ENCODE results near the gene PCDHB15.
"Not testable (repeated sequence)": the region's sequence is repeated elsewhere in the genome, so short reads cannot be mapped to it uniquely, and the experiment has no call there.

The PCDHB15 gene

DNA sequence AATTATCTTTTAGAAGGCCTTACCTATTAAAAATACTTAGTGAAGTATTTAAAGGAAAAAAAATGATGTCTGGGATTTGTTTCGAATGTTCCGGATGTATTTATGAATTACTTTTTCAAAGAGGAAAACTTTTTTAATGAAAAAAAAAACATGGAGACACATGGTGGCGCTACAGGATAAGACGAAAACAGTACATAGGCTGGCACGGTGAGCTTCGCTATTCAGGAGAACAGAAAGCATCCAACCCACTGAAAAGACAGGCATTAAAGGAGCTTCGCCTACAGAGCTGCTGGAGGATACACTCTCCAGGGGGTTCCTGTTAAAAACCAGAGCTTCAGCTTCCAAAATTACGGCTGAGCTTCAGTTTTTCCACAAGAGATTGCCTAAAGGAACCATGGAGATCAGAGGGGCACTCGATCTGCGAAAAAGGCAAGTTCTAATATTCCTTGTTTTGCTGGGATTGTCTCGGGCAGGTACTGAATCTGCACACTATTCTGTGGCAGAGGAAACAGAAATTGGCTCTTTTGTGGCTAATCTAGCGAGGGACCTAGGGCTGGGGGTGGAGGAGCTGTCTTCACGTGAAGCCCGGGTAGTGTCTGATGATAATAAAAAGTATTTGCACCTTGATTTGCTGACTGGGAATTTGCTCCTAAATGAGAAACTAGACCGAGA, 21.9 kb upstream of the PCDHB15 start, which contains the start of gene PCDHB14:
TSS of gene PCDHB14 (plus strand) at position 232 of the 672 bp plus-strand sequence. CDS start at position 395, 163 bp downstream.
- TF ChIP-seq POLR2AphosphoS5 (IDR thresholded peaks at IDR 0.05; ENCODE audit: low read depth) = no peak
- TF ChIP-seq SPI1 (IDR thresholded peaks at IDR 0.05; ENCODE audit: borderline replicate concordance, low read depth) = no peak
- TF ChIP-seq, protein P1, sequence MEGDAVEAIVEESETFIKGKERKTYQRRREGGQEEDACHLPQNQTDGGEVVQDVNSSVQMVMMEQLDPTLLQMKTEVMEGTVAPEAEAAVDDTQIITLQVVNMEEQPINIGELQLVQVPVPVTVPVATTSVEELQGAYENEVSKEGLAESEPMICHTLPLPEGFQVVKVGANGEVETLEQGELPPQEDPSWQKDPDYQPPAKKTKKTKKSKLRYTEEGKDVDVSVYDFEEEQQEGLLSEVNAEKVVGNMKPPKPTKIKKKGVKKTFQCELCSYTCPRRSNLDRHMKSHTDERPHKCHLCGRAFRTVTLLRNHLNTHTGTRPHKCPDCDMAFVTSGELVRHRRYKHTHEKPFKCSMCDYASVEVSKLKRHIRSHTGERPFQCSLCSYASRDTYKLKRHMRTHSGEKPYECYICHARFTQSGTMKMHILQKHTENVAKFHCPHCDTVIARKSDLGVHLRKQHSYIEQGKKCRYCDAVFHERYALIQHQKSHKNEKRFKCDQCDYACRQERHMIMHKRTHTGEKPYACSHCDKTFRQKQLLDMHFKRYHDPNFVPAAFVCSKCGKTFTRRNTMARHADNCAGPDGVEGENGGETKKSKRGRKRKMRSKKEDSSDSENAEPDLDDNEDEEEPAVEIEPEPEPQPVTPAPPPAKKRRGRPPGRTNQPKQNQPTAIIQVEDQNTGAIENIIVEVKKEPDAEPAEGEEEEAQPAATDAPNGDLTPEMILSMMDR (IDR thresholded peaks at IDR 0.05; ENCODE audit: insufficient read depth, low read length) = no peak
- no peak for TF ChIP-seq GABPA (IDR thresholded peaks at IDR 0.05; ENCODE audit: low read depth)
- TF ChIP-seq, protein P2, sequence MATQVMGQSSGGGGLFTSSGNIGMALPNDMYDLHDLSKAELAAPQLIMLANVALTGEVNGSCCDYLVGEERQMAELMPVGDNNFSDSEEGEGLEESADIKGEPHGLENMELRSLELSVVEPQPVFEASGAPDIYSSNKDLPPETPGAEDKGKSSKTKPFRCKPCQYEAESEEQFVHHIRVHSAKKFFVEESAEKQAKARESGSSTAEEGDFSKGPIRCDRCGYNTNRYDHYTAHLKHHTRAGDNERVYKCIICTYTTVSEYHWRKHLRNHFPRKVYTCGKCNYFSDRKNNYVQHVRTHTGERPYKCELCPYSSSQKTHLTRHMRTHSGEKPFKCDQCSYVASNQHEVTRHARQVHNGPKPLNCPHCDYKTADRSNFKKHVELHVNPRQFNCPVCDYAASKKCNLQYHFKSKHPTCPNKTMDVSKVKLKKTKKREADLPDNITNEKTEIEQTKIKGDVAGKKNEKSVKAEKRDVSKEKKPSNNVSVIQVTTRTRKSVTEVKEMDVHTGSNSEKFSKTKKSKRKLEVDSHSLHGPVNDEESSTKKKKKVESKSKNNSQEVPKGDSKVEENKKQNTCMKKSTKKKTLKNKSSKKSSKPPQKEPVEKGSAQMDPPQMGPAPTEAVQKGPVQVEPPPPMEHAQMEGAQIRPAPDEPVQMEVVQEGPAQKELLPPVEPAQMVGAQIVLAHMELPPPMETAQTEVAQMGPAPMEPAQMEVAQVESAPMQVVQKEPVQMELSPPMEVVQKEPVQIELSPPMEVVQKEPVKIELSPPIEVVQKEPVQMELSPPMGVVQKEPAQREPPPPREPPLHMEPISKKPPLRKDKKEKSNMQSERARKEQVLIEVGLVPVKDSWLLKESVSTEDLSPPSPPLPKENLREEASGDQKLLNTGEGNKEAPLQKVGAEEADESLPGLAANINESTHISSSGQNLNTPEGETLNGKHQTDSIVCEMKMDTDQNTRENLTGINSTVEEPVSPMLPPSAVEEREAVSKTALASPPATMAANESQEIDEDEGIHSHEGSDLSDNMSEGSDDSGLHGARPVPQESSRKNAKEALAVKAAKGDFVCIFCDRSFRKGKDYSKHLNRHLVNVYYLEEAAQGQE (IDR thresholded peaks at IDR 0.05; ENCODE audit: insufficient replicate concordance, low read depth) = no peak
- DNase-seq (ENCODE audit: low read depth in 1 of 2, low spot score in 1 of 2) = no peak
- peaks cover 2% of the 10 kb centered on the region for H3K27me3 ChIP-seq (ENCODE audit: insufficient read depth, poor library complexity, severe bottlenecking)
- H3K4me3 ChIP-seq (replicated peaks; ENCODE audit: insufficient read depth, low read length) = no peak within 1 kb of the TSS
- H3K27ac ChIP-seq (replicated peaks) = no peak within 1 kb of the TSS

DNA sequence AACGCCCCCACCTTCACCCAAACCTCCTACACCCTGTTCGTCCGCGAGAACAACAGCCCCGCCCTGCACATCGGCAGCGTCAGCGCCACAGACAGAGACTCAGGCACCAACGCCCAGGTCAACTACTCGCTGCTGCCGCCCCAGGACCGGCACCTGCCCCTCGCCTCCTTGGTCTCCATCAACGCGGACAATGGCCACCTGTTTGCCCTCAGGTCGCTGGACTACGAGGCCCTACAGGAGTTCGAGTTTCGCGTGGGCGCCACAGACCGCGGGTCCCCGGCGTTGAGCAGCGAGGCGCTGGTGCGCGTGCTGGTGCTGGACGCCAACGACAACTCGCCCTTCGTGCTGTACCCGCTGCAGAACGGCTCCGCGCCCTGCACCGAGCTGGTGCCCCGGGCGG, 20.4 kb upstream of the PCDHB15 start:
- not testable (repeated sequence) for H3K27me3 ChIP-seq (ENCODE audit: insufficient read depth, poor library complexity, severe bottlenecking); H3K27ac ChIP-seq (replicated peaks); DNase-seq (ENCODE audit: low read depth in 1 of 2, low spot score in 1 of 2); H3K4me3 ChIP-seq (replicated peaks; ENCODE audit: insufficient read depth, low read length)

DNA sequence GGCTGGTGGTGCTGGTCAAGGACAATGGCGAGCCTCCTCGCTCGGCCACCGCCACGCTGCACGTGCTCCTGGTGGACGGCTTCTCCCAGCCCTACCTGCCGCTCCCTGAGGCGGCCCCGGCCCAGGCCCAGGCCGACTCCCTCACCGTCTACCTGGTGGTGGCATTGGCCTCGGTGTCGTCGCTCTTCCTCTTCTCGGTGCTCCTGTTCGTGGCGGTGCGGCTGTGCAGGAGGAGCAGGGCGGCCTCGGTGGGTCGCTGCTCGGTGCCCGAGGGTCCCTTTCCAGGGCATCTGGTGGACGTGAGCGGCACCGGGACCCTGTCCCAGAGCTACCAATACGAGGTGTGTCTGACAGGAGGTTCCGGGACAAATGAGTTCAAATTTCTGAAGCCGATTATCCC, 19.8 kb upstream of the PCDHB15 start:
- H3K27ac ChIP-seq (replicated peaks); DNase-seq (ENCODE audit: low read depth in 1 of 2, low spot score in 1 of 2); H3K4me3 ChIP-seq (replicated peaks; ENCODE audit: insufficient read depth, low read length); H3K27me3 ChIP-seq (ENCODE audit: insufficient read depth, poor library complexity, severe bottlenecking): not testable (repeated sequence)

DNA sequence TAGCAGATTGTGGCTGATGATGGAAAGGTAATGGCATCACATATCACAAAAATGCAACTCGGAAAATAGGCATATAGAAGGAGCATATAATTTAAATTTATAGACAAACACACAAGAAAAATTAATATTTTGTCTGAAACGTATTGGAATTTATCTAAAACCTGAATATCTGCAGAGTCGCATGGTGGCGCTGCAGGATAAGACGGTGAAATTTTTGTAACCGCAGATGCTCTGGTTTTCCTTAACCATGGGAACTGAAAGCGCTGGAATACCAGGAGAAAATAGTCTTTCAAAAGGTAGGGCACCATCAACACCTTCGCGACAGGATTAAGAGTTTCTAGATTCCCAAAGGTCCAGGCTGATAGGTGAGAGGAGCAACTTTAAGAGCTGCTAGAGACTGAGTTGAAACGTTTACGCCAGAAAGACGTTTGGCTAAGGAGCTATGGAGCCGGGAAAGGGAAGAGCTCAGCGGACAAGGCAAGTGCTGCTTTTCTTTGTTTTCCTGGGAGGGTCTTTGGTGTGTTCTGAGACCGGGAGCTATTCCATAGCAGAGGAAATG, 11.0 kb upstream of the PCDHB15 start:
- no peak for DNase-seq (ENCODE audit: low read depth in 1 of 2, low spot score in 1 of 2)
- no peak overlapping the region for H3K4me3 ChIP-seq (replicated peaks; ENCODE audit: insufficient read depth, low read length)
- H3K27ac ChIP-seq (replicated peaks) = no peak overlapping the region
- TF ChIP-seq SPI1 (IDR thresholded peaks at IDR 0.05; ENCODE audit: borderline replicate concordance, low read depth) = no peak
- TF ChIP-seq GABPA (IDR thresholded peaks at IDR 0.05; ENCODE audit: low read depth) = no peak
- TF ChIP-seq, protein P2 (IDR thresholded peaks at IDR 0.05; ENCODE audit: insufficient replicate concordance, low read depth) = no peak
- TF ChIP-seq, protein P1 (IDR thresholded peaks at IDR 0.05; ENCODE audit: insufficient read depth, low read length) = no peak
- no peak for TF ChIP-seq POLR2AphosphoS5 (IDR thresholded peaks at IDR 0.05; ENCODE audit: low read depth)
- no peaks in the 10 kb centered on the region for H3K27me3 ChIP-seq (ENCODE audit: insufficient read depth, poor library complexity, severe bottlenecking)

DNA sequence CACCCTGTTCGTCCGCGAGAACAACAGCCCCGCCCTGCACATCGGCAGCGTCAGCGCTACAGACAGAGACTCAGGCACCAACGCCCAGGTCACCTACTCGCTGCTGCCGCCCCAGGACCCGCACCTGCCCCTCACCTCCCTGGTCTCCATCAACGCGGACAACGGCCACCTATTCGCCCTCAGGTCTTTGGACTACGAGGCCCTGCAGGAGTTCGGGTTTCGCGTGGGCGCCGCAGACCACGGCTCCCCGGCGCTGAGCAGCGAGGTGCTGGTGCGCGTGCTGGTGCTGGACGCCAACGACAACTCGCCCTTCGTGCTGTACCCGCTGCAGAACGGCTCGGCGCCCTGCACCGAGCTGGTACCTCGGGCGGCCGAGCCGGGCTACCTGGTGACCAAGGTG, 9.3 kb upstream of the PCDHB15 start:
- H3K4me3 ChIP-seq (replicated peaks; ENCODE audit: insufficient read depth, low read length); H3K27ac ChIP-seq (replicated peaks); DNase-seq (ENCODE audit: low read depth in 1 of 2, low spot score in 1 of 2); H3K27me3 ChIP-seq (ENCODE audit: insufficient read depth, poor library complexity, severe bottlenecking): not testable (repeated sequence)
